Islet precursor cell (in vitro differentiated cells): ENCODE measurements around the gene MED16.
A peak's percentile ranks its signal among the peaks of the same experiment; 100 is the strongest.
"Not testable (repeated sequence)": the region's sequence is repeated elsewhere in the genome, so short reads cannot be mapped to it uniquely, and the experiment has no call there.

Source experiments
- DNase-seq: peaks from one replicate; pipeline ENCODE4 v3.0.0-alpha.2; 2018

MED16 gene

DNA sequence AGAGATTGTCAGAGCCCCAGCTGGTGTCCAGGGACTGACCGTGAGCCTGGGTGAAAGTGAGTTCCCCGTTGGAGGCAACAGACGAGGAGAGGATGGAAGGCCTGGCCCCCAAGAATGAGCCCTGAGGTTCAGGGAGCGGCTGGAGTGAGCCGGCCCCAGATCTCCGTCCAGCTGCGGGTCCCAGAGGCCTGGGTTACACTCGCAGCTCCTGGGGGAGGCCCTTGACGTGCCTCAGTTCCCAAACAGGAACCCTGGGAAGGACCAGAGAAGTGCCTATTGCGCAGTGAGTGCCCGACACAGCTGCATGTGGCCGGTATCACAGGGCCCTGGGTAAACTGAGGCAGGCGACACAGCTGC, 42.0 kb downstream of the MED16 start:
- no peak for DNase-seq

DNA sequence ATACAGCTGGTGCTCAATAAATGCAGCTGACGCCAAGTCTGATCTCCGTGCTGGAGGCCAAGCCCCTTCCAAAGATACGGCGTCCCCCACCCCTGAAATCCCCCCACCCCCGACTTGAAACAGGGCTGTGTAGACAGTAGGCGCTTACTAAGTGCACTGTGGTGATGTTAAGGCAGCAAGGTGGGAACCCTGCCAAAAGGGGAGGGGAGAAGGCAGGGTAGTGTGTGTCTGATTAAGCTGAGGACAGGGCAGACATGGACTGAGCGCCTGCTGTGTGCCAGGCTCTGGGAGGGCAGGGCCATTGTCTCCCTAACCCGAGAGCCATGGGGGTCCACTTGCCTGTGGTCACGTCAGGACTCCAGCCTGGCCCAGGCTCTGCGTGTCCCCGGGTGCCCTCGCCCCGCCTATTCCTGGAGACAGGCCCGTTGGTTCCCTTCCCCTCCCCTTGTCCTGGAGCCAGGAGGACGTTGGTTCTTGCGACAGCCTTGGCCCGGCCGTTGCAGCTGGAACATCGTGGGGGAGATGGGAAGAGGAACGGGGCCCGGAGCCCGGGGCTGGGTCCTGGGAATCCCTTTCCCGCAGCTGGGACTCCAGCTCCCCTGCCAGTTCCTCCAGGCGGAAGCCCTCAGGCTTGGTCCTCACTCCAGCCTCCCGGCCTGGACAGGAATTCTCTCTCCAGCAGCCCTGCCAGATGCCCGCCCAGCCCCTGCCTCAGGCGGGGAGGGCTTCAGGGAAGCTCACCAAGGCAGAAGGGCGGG, 42.6 kb downstream of the MED16 start:
- peak; percentile 80 for DNase-seq

DNA sequence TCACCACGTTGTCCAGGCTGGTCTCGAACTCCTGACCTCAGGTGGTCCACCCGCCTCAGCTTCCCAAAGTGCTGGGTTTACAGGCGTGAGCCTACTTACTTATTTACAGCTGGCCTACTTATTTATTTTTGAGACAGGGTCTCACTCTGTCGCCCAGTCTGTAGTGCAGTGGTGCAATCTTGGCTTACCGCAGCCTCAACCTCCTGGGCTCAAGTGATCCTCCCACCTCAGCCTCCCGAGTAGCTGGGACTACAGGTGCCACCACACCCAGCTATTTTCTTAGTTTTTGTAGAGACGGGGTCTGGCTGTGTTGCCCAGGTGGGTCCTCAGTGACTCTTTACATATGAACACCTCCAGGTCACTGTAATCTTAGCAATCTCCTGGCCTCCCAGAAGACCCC, 43.8 kb downstream of the MED16 start:
- DNase-seq, result not testable (repeated sequence)

DNA sequence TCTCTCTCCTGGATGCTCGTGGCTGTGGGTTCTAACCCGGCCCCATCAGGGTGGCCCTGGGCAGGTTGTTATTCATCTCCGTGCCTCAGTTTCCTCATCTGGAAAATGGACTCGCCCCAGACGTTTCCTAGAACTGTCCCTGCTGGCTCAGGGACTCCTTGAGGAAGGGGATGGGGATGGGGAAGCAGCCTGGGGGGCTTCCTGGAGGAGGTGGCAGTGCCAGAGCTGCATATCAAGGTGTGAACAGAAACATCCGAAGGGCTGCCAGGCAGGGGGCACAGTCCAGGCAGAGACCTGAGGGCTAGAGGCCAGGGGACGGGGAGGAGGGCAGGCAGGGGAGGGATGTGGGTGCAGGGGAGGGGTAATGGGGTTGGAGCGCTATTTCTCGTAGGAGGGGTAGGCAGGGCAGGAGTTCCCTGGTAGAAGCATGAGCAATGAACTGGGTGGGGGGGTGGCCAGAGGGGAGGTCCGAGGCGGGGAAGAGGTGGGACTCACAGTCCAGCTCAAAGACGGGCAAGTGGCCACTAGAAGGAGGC, 44.5 kb downstream of the MED16 start:
- peak; percentile 41 for DNase-seq

DNA sequence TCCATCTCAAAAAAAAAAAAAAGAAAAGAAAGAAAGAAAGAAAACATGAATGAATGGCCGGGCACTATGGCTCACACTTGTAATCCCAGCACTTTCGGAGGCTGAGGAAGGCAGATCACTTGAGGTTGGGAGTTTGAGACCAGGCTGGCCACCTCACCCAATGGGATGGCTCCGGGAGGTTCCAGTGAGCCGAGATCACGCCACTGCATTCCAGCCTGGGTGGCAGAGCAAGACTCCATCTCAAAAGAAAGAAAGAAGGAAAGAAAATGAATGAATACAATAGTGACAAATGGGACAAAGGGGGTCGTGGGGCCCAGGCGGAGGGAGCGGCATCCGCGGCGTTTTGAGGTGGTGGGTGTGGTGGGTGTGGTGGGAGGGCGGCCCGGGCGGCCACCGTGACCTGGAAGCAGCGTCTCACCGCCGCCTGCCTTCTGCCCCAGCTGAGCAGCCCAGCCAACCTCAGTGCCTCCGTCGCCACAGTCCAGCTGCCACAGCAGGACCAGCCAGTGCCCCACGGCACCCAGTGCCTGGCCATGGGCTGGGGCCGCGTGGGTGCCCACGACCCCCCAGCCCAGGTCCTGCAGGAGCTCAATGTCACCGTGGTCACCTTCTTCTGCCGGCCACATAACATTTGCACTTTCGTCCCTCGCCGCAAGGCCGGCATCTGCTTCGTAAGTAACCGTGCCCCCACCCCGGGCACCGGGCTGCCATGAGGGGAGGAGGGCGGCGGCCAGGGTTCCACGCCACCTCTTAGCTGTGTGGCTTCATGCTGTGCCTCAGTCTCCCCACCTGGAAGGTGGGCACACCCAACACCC, 47.1 kb downstream of the MED16 start:
- peak; percentile 45 for DNase-seq

GRCh38 chr19:844546-844971, 48.4 kb downstream of the MED16 start:
- DNase-seq, result no peak

DNA sequence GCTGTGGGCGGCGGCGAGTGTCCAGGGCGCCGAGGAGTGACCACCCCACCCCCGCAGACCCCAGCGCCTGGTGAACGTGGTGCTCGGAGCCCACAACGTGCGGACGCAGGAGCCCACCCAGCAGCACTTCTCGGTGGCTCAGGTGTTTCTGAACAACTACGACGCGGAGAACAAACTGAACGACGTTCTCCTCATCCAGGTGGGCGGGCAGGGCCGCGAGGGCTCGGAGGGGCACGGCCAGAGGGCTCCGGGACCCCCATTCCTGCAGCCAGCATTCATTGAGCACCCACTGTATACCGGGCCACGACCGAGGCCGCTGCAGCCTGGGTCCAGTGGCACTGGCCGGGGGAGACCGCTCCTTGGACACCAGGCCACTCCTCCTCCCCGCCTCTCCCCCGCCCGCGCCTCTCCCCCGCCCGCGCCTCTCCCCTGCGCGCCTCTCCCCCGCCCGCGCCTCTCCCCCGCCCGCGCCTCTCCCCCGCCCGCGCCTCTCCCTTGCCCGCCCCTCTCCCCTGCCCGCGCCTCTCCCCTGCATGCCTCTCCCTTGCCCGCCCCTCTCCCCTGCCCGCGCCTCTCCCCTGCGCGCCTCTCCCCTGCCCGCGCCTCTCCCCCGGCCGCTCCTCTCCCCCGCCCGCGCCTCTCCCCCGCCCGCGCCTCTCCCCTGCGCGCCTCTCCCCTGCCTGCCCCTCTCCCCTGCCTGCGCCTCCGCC, 49.0 kb downstream of the MED16 start:
- DNase-seq, result no peak

- DNase-seq, result peak; percentile 63
Measured at GRCh38 chr19:843180-843835, 49.7 kb downstream of the MED16 start.

- DNase-seq, result not testable (repeated sequence)
Measured at GRCh38 chr19:842802-843179, 50.2 kb downstream of the MED16 start.

DNA sequence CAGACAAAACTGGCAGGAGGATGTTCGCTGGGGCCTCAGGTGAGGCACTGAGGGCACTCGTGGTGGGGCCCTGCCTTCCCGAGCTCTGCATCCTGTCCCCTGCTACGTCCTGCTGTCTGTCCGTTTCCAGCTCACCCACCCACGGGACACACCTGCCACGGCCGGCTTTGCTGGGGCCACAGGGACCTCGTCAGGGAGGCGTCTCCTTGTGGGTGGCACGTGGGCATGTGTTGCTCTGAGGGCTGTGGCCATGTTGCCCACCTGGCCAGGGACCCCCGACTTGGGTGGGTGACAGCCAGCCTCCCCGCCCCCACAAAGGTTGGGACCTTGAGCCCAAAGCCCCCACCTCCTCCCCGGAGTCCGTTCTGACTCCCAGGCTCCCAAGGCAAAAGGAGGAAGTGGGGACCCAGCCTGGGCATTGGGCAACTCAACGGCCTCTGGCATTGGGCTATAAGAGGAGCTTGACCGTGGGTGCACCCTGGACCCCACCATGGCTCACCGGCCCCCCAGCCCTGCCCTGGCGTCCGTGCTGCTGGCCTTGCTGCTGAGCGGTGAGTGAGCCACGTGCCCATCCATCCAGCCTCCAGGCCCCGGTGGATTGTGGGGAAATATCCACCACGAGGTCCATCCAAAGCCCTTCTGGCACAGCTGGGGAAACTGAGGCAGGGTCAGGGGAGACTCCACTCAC, 52.3 kb downstream of the MED16 start, which contains the start of gene PRTN3:
Gene PRTN3 (plus strand): TSS at position 481 of the 688 bp plus-strand sequence. CDS start 10 bp downstream, at position 491.
- DNase-seq, result no peak

- DNase-seq, result no peak
Measured at GRCh38 chr19:835210-835810, 57.7 kb downstream of the MED16 start.

DNA sequence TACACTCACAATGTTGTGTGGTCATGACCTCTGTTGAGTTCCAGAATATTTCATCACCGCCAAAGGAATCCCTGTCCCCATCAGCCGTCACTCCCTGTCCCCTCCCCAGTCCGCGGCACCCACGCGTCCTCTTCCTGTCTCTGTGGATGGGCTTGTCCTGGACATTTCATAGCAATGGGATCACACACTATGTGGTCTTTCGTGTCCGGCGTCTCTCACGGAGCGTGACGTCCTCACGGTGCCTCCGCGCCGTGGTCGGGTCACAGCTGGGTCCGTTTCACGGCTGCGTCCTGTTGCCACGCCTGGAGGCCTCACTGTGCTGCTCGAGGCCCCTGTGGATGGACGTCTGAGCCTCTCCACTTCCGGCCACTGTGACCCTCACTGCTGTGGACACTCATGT, 58.8 kb downstream of the MED16 start:
- no peak for DNase-seq

GRCh38 chr19:831407-832369, 61.3 kb downstream of the MED16 start:
- no peak for DNase-seq

- DNase-seq, result no peak
Measured at GRCh38 chr19:829129-829758, 63.7 kb downstream of the MED16 start.

GRCh38 chr19:827710-828321, 65.2 kb downstream of the MED16 start, which contains the start of gene AZU1:
Gene AZU1, plus strand, starts transcription at chr19:827837. Its CDS starts 10 bp downstream, at chr19:827847.
- no peak for DNase-seq

DNA sequence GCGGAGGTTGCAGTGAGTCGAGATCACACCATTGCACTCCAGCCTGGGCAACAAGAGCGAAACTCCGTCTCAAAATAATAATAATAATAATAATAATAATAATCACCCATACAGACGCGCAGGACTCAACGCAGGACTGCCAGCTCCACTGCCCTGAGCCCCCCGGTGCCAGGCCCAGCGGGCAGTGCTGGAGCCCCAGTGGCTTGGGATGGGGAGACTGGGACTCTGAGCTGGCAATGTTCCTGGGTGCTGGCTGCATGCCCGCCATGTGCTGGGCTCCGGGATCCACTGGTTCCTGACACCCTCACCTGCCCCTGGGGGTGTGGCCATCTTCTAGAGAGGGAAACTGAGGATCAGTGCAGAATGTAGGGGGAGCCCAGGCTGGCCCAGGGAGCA, 65.7 kb downstream of the MED16 start:
- no peak for DNase-seq

DNA sequence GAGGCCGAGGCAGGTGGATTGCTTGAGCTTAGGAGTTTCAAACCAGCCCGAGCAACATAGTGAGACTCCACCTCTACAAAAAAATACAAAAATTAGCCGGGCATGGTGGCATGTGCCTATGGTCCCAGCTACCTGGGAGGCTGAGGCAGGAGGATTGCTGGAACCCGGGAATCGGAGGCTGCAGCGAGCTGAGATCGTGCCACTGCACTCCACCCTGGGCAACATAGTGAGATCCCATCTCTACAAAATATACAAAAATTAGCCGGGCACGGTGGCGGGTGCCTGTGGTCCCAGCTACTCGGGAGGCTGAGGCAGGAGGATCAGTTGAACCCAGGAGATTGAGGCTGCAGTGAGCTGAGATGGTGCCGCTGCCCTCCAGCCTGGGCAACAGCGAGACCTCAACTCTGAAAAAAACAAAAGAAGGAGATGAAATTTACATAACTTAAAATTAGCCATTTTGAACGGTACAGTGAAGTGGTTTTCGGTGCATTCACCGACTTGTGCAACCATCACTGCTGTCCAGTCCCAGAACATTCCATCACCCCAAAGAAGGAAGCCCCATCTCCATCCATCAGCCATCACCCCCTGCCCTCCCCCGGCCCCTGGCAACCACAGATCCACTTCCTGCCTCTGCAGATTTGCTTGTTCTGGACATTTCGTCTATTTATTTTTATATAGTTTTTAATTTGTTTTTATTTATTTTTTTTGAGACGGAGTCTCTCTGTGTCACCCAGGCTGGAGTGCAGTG, 66.9 kb downstream of the MED16 start:
- no peak for DNase-seq

GRCh38 chr19:824885-825284, 68.1 kb downstream of the MED16 start:
- peak; percentile 57 for DNase-seq
